Activated T-helper 2 cell treated with anti-CD3 and anti-CD28 coated beads, Interferon-gamma antibody, Interleukin-2, Interleukin-4, amounts not matched to agents 10 μg/mL and 5 μg/mL and 100 μg/mL, durations not matched to agents 14 hours and 24 hours and 36 hours (primary cell): ENCODE data around the gene RPL7A. TPM values are rescaled to one million over a fixed set of nuclear protein-coding genes. Genes with fewer than 3 reads are reported as not detected.
"Not testable (repeated sequence)": the region's sequence is repeated elsewhere in the genome, so short reads cannot be mapped to it uniquely, and the experiment has no call there.

Experiments used
- DNase-seq: peaks from one replicate; pipeline ENCODE4 v3.0.0; 2021; ENCODE audit warnings: low spot score
- H3K27ac Mint-ChIP-seq: one replicate; pipeline ENCODE4 v1.8.0; 2021; ENCODE audit warnings: mixed read lengths
- H3K27me3 Mint-ChIP-seq: one replicate; pipeline ENCODE4 v1.8.0; 2021; ENCODE audit warnings: low read depth, mixed read lengths
- H3K36me3 Mint-ChIP-seq: one replicate; pipeline ENCODE4 v1.8.0; 2021; ENCODE audit warnings: low read depth, mixed read lengths
- H3K4me1 Mint-ChIP-seq: one replicate; pipeline ENCODE4 v1.8.0; 2021; ENCODE audit warnings: low read depth, mixed read lengths
- H3K4me3 Mint-ChIP-seq: one replicate; pipeline ENCODE4 v1.8.0; 2021; ENCODE audit warnings: low read depth, mild to moderate bottlenecking, moderate library complexity, mixed read lengths
- H3K9me3 Mint-ChIP-seq: one replicate; pipeline ENCODE4 v1.8.0; 2021; ENCODE audit warnings: mixed read lengths
- intact Hi-C: fragments of 100-400 bp; cut with micrococcal nuclease; formaldehyde crosslinking; loops from one replicate; pipeline ENCODE4 v1.15.1; 2023
- total RNA-seq: library from RNA; stranded (reverse); gene quantifications from 2 replicates; pipeline ENCODE4 v1.2.3, GENCODE V29; 2022

Gene RPL7A
- 2,586 and 2,588 TPM in 2 replicates for total RNA-seq

DNA sequence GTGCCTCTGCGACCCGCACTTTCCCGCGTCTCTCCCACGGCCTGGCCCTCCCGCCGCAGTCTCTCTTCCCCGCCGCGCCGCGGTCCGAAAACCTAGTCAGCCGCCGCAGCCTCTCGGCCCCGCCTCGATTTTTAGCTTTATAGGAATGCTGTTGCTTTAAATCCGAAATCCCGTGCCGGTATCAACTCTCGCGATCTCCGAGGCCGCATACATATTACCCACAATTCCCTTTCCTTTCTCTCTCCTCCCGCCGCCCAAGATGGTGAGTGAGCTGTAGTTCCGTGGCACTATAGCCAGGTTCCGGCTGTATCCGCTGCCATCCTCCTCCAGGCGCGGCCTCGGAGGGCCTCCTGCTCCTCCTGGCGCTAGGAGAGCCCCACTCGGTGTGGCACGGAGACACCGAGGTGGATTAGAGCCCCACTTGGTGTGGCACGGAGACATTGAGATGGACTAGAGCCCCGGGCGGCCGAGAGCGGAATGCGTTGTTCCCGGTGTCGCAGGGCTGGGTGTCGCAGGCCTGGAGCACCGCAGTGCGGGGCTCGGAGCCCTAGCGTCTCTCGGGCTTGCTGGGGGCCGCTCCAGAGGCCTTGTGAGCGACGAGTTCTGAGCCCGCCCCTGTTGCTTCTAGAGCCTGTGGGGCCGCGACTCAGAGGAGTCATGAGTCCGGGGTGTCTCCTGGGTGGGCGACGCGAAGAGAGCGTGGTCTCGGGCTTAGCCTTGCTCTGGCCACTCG, at the start of gene RPL7A, which contains the start of gene MED22:
Gene RPL7A, plus strand, starts transcription at position 234 of the 733 bp plus-strand sequence. Its CDS starts 26 bp downstream, at position 260.
Gene MED22, minus strand, starts transcription at position 147 of the 733 bp plus-strand sequence. CDS start 1,469 bp downstream, outside the sequence.
- peak within 1 kb of the TSS; percentile 96 for H3K27ac Mint-ChIP-seq
- peak; percentile 91 for DNase-seq
- intact Hi-C loops: loop anchor here (1.0 to 5.0 kb wide), 5 partner anchors 8 to 69 kb away; partner anchors contain the start of genes REXO4, STKLD1, SURF1 and SURF2
- H3K4me1 Mint-ChIP-seq: peaks cover 33% of the 10 kb centered on the region
- no peaks in the 10 kb centered on the region for H3K27me3 Mint-ChIP-seq
- H3K4me3 Mint-ChIP-seq: peak within 1 kb of the TSS; percentile 98
- H3K9me3 Mint-ChIP-seq: no peaks in the 10 kb centered on the region
- peaks cover 83% of the 10 kb centered on the region for H3K36me3 Mint-ChIP-seq

DNA sequence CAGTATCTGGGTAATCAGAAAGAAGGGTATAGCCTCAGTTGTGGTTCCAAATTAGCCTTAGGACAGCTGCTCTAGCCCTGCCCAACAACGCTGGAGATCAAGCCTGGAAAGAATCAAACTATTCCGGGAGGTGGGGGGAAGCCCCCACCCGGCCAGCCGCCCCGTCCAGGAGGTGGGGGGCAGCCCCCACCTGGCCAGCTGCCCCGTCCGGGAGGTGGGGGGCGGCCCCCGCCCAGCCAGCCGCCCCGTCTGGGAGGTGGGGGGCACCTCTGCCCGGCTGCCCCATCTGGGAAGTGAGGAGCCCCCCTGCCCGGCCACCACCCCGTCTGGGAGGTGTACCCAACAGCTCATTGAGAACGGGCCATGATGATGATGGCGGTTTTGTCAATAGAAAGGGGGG, 48.0 kb upstream of the RPL7A start:
- H3K4me3 Mint-ChIP-seq, H3K9me3 Mint-ChIP-seq, H3K4me1 Mint-ChIP-seq, H3K36me3 Mint-ChIP-seq, intact Hi-C loops, DNase-seq, H3K27ac Mint-ChIP-seq: not testable (repeated sequence)
- peaks cover 10% of the 10 kb centered on the region for H3K27me3 Mint-ChIP-seq

DNA sequence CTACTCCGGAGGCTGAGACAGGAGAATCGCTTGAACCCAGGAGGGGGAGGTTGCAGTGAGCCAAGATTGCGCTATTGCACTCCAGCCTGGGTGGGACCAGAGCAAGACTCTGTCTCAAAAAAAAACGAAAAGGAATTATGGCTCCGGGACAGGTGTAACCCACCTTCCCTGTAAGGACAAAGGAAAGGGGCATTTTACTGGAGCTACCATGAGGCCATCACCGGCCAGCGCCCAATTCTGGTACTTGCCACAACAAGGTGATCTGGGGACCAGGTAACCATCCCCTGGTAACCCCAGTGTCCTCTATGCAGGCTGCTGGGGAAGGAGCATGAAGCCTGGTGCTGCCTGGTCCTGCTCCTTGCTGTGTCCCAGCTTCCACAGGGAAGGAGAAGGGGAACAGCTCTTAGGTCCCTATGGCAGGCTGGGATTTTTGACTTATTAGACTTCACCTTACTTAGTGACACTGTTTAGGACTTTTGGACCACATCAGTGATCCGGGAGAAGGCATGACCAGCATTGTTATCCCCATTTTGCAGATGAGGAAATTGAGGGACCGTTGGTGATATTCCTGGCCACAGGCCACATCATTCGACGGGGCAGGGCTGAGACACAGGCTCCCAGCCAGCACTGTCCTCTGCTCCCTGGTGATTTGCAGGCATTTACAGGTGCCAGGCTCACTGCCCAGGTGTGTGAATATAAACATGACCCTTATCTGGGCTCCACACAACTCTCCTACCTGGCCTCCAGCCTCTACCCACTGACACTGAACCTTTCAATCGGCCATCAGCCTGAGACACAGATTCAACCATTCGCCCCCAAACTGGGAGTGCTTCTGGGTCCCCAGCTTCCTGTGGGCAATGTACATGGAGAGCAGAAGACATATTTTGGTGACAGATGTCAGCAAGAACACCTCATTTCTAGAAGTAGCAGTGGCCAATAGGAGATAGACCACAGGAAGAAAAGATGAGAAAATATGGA, 46.5 kb upstream of the RPL7A start:
- Mint-ChIP-seq H3K27ac (no peak overlapping the region), H3K36me3 (no peaks in the 10 kb centered on the region), H3K4me3 (no peak overlapping the region), H3K27me3 (peaks cover 10% of the 10 kb centered on the region), H3K9me3 (no peaks in the 10 kb centered on the region), H3K4me1 (no peaks in the 10 kb centered on the region)
- DNase-seq: no peak
- intact Hi-C loops: no loop called here

DNA sequence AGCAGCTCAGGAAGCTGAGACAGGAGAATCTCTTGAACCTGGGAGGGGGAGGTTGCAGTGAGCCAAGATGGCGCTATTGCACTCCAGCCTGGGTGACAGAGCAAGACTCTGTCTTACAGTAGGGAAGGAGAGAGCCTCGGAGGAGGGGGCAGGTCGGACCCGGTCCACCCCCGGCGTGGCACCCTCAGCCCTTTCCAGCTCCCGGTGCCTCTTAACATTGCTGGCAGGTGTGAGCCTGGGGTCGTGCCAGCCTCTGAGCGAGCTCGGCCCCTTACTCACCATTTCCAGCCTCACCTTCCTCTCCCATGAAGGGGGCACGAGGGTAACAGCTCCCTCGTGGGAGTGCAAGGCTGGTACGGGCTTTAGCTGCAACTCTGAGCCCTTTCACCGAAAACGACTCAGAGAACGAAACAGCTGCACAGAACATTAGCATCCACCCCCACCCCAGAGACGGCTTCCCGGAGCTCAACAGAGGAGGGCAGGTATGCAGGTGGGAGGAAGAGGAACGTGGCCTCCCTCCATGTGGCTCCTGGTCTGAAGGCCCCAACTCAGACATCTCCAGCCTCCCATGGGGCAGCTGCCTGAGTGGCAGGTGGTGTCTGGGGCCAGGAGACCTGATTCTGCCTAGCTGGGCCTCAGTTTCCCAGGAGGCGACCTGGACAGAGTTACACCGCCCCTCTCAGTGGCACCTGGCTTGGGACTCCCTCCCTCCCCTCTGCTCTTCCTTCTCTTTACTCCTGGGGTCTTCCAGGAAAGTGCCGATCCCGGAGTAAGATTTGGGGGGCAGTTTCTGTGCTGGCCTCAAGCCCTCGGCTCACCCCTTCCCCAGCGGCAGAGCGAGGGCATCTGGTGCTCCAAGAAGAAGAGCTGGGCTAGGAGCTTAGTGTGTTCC, 44.5 kb upstream of the RPL7A start:
- intact Hi-C loops: no loop called here
- H3K9me3 Mint-ChIP-seq: no peaks in the 10 kb centered on the region
- H3K27me3 Mint-ChIP-seq: peaks cover 3% of the 10 kb centered on the region
- DNase-seq: no peak
- no peak overlapping the region for H3K4me3 Mint-ChIP-seq
- no peak overlapping the region for H3K27ac Mint-ChIP-seq
- H3K36me3 Mint-ChIP-seq: no peaks in the 10 kb centered on the region
- H3K4me1 Mint-ChIP-seq: no peaks in the 10 kb centered on the region

DNA sequence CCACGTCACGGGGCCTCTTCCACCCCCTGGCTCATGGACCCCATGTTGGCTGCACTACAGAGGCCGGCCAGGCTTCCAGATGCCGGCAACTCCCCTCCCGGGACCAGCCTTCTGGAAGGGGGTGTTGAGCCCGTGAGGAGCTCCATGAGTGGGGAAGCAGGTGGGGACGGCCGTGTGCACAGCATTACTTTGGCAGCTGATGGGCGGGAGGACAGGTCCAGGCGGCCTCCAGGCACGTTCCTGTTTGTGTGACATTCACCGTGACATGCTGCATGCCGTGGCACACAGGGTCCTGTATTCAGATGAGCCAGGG, 43.9 kb upstream of the RPL7A start:
- no peaks in the 10 kb centered on the region for H3K4me1 Mint-ChIP-seq
- H3K4me3 Mint-ChIP-seq: no peak overlapping the region
- intact Hi-C loops: no loop called here
- DNase-seq: no peak
- H3K27me3 Mint-ChIP-seq: peaks cover 5% of the 10 kb centered on the region
- no peak overlapping the region for H3K27ac Mint-ChIP-seq
- no peaks in the 10 kb centered on the region for H3K36me3 Mint-ChIP-seq
- no peaks in the 10 kb centered on the region for H3K9me3 Mint-ChIP-seq

DNA sequence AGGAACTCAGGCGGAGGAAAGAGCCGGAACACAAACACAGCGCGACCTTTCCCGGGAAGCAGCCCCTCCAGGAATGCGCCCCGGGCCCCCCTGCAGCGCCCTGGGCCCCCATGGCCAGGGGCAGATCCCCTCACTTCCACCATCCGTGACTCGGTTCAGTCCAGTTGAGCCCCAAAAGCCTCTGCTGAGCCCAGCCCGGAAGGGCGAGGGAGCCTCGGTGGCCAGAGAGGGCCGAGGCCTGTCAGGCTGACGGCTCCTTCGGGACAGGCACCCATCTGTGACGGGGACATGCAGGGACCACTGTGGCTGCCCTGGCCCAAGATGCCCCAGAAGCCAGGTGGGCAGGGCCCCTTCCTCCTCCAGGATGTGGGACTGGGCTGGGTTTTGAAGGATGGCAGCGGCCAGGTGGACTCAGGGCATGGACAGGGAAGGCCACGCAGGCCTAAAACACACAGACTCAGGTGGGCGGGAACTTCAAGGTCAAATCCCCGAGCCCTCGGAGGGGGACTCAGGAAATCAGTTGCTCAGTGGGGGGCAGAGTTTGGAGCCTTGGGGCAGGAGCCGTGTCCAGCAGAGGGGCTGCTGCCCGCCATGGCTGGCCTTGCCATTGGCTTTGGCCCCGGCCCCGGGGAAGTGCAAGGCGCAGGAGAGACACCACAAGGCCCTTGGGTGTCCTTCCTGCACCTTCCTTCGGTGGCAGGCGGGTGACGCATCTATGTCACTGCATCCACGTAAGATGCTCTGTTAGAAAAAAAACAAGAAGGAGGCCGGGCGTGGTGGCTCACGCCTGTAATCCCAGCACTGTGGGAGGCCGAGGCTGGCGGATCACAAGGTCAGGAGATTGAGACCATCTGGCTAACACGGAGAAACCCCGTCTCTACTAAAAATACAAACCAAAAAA, 43.3 kb upstream of the RPL7A start:
- intact Hi-C loops: no loop called here
- no peaks in the 10 kb centered on the region for H3K36me3 Mint-ChIP-seq
- no peaks in the 10 kb centered on the region for H3K4me1 Mint-ChIP-seq
- no peak overlapping the region for H3K4me3 Mint-ChIP-seq
- no peak overlapping the region for H3K27ac Mint-ChIP-seq
- peaks cover 6% of the 10 kb centered on the region for H3K27me3 Mint-ChIP-seq
- DNase-seq: no peak
- no peaks in the 10 kb centered on the region for H3K9me3 Mint-ChIP-seq

DNA sequence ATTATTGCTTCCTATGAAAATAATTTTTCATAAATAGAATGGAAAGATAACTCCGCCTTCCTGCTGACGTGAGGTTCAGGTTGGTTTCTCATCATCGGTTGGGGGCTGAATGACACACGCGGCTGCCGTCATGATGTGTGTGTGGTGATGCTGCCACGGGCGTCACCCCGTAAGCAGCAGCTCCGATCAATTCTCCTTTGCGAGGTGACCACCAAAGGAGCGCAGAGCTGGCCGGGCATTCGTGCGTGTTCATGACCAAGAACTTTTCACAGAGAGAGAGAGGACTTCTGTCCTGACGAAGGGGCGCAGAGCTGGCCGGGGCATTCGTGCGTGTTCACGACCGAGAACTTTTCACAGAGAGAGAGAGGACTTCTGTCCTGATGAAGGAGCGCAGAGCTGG, 42.3 kb upstream of the RPL7A start:
- Mint-ChIP-seq H3K27me3 (peaks cover 6% of the 10 kb centered on the region), H3K27ac (no peak overlapping the region), H3K4me1 (no peaks in the 10 kb centered on the region), H3K9me3 (no peaks in the 10 kb centered on the region), H3K36me3 (no peaks in the 10 kb centered on the region), H3K4me3 (no peak overlapping the region)
- no peak for DNase-seq
- intact Hi-C loops: no loop called here

DNA sequence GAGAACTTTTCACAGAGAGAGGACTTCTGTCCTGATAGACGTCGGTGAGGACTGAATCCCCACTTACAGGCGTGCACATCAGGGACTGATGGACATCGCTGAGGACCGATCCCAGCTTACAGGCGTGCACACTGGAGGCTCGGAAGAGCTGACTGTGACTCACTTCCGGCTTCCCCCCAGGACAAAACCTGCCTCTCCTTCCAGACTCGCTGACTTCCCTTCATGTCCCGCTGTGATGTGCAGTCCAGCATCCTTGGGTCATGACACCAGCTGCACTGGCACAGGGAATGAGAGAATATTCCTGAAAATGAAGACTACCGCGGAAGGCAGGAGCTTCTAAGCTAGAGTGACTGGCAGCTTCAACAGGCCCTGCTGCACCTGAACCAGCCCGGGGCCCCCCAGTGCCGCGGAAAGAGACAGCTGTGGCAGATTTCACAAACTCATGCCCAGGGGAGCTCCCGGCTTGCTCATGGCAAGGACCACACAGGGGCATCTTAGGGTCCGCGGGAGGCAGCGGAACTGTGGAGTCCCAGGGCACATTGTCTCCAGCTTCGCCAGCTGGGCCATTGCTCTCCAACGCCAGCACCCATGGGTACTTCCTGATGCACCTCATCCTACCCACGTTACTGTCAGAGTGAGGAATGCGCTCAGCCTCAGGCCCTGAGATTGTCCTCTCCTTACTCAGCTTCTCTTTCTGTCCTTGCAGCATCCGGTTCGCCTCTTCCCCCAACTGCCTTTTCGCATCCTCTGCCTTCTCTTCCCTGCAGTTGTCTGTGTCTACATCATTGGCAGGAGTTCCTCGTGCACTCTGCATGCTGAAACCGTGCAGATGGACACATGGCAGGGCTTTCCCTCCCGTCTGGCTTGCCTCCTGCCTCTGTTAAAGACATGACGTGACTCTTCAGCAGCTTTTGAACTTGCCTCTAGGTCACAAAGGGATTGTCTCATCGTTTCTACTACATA, 41.5 kb upstream of the RPL7A start:
- Mint-ChIP-seq H3K9me3 (no peaks in the 10 kb centered on the region), H3K36me3 (no peaks in the 10 kb centered on the region), H3K4me3 (no peak overlapping the region), H3K27me3 (peaks cover 6% of the 10 kb centered on the region), H3K4me1 (no peaks in the 10 kb centered on the region), H3K27ac (no peak overlapping the region)
- intact Hi-C loops: no loop called here
- DNase-seq: no peak

DNA sequence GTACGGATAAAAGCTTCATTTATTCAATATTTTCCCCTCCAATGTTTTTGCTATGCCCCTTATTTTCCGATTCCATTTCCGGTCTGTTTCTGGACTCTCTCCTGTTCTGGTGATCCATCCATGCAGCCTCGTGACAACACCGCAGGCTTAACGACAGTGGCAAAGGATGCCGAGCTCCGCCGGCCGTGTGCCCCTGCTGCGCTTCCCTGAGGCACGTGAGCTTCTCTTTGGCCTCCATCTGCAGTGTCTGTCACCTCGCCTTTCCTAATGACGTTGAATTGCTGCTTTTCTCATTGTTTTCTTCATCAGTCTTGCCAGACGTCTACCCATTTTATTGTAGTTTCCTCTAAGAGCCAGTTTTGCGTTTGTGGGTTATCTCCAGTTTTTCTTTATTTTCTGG, 40.7 kb upstream of the RPL7A start:
- no peak for DNase-seq
- Mint-ChIP-seq H3K9me3 (no peaks in the 10 kb centered on the region), H3K4me3 (no peak overlapping the region), H3K36me3 (no peaks in the 10 kb centered on the region), H3K27me3 (peaks cover 6% of the 10 kb centered on the region), H3K27ac (no peak overlapping the region), H3K4me1 (no peaks in the 10 kb centered on the region)
- intact Hi-C loops: no loop called here

DNA sequence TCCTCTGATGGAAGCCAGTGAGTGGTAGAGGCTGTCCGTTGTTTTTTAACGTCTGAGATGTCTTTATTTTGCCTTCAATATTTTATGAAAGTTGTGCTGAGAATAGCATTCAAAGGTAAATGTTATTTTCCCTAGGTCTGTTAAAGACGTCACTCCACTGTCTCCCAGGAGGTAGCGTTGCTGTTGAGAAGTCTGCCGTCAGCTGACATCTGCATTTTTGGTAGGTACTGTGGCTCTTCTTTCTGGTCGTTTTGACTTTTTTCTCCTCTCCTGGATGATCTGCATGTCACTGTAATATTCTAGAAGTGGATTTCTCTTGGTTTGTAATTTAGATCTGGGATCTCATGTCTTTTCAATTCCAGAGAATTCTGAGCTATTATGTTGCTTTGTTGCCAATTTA, 38.4 kb upstream of the RPL7A start:
- intact Hi-C loops: no loop called here
- DNase-seq: no peak
- no peaks in the 10 kb centered on the region for H3K4me1 Mint-ChIP-seq
- peaks cover 6% of the 10 kb centered on the region for H3K27me3 Mint-ChIP-seq
- no peaks in the 10 kb centered on the region for H3K9me3 Mint-ChIP-seq
- H3K4me3 Mint-ChIP-seq: no peak overlapping the region
- no peak overlapping the region for H3K27ac Mint-ChIP-seq
- H3K36me3 Mint-ChIP-seq: no peaks in the 10 kb centered on the region

DNA sequence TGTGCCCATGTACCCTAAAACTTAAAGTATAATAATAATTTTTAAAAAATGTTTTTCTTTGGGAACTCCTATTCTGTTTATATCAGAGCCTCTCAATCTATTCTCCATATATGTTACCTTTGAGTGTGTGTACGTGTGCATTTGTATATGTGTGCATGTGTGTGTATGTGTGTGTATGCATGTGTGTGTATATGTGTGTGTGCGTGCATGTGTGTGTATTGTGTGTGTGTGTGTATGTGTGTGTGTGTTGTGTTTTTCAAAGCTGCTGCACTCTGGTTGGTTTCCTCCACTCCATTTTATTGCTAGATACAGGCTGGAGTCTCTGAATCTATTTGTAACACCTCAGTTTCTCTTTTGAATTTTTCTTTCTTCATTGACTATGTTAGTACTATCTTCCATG, 32.0 kb upstream of the RPL7A start:
- Mint-ChIP-seq H3K27me3 (no peaks in the 10 kb centered on the region), H3K27ac (no peak overlapping the region), H3K4me3 (no peak overlapping the region), H3K36me3 (no peaks in the 10 kb centered on the region), H3K9me3 (no peaks in the 10 kb centered on the region), H3K4me1 (no peaks in the 10 kb centered on the region)
- DNase-seq: no peak
- intact Hi-C loops: no loop called here
